Upper lobe of right lung (tissue), 1 donor: ENCODE results near the gene HMCN1. TPM values are rescaled to one million over a fixed set of nuclear protein-coding genes. Genes with fewer than 3 reads are reported as not detected.
A peak's percentile ranks its signal among the peaks of the same experiment; 100 is the strongest.

Experiments used
- ATAC-seq: fragments of 200-7000 bp; cut with Tn5 transposase; one replicate; pipeline ENCODE4 v1.9.1; 2020; ENCODE audit warnings: mild to moderate bottlenecking, moderate library complexity
- DNase-seq: peaks from one replicate; pipeline ENCODE4 v3.0.0-alpha.2; 2020
- H3K27ac ChIP-seq: fragments of 200-600 bp; one replicate; pipeline ENCODE4 v1.8.0; 2022
- H3K27me3 ChIP-seq: fragments of 200-600 bp; one replicate; pipeline ENCODE4 v1.8.0; 2022; ENCODE audit warnings: mild to moderate bottlenecking
- H3K36me3 ChIP-seq: fragments of 200-600 bp; one replicate; pipeline ENCODE4 v1.8.0; 2022
- H3K4me1 ChIP-seq: fragments of 200-600 bp; one replicate; pipeline ENCODE4 v1.8.0; 2022
- H3K4me3 ChIP-seq: fragments of 200-600 bp; one replicate; pipeline ENCODE4 v1.8.0; 2022; ENCODE audit warnings: mild to moderate bottlenecking
- H3K9me3 ChIP-seq: fragments of 200-600 bp; one replicate; pipeline ENCODE4 v1.8.0; 2022
- intact Hi-C: fragments of 100-400 bp; cut with DNase I; formaldehyde crosslinking; loops from one replicate; pipeline ENCODE4 v1.11.0; 2022
- total RNA-seq: library from RNA; stranded (reverse); fragmentation: NEBNext Ultra II Directional; extraction: Animal tissue kit (Norgen Biotek cat#: 25700); gene quantifications from one replicate; pipeline ENCODE4 v1.2.1, GENCODE V29; 2021
- TF ChIP-seq, protein P1 (sequence below): fragments of 200-600 bp; IDR thresholded peaks from one replicate; pipeline ENCODE4 v1.8.0; 2022; ENCODE audit warnings: antibody characterized with exemption
- donor health status: DM: no; HTN: yes; CAD: no; lungs with severe emphysema.

Gene HMCN1
- total RNA-seq, 1 donor from 2014 or later = 45.4 TPM

DNA sequence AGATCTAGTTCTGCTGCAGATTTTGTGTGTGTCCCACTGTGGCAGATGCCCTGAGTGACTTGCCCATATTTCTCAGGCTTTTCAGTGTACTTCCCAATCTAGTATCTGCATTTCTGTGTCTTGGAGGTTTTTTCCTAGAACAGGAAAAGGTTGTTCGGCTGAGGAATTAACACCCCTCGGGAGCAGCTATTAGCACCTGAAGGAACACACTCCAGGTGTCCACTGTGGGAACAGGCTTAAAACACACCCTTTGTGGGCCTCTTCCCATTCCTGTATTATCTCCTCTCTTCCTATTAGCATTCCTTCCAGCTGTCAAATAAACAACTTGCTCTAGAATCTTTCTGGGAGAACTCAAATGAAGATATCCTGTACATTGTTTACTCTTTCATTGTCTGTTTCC, 178.3 kb downstream of the HMCN1 start:
- ATAC-seq (no peak), DNase-seq (no peak)
- H3K27ac ChIP-seq = no peak overlapping the region
- intact Hi-C loops = no loop called here
- no peak overlapping the region for H3K4me3 ChIP-seq
- H3K4me1 ChIP-seq = no peaks in the 10 kb centered on the region
- TF ChIP-seq, protein P1, sequence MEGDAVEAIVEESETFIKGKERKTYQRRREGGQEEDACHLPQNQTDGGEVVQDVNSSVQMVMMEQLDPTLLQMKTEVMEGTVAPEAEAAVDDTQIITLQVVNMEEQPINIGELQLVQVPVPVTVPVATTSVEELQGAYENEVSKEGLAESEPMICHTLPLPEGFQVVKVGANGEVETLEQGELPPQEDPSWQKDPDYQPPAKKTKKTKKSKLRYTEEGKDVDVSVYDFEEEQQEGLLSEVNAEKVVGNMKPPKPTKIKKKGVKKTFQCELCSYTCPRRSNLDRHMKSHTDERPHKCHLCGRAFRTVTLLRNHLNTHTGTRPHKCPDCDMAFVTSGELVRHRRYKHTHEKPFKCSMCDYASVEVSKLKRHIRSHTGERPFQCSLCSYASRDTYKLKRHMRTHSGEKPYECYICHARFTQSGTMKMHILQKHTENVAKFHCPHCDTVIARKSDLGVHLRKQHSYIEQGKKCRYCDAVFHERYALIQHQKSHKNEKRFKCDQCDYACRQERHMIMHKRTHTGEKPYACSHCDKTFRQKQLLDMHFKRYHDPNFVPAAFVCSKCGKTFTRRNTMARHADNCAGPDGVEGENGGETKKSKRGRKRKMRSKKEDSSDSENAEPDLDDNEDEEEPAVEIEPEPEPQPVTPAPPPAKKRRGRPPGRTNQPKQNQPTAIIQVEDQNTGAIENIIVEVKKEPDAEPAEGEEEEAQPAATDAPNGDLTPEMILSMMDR = no peak
- no peaks in the 10 kb centered on the region for H3K9me3 ChIP-seq
- H3K27me3 ChIP-seq = no peaks in the 10 kb centered on the region
- H3K36me3 ChIP-seq = no peaks in the 10 kb centered on the region

- no peak for DNase-seq
- Histone ChIP-seq H3K36me3 (no peaks in the 10 kb centered on the region), H3K9me3 (no peaks in the 10 kb centered on the region), H3K4me3 (no peak overlapping the region), H3K27me3 (no peaks in the 10 kb centered on the region), H3K4me1 (no peaks in the 10 kb centered on the region), H3K27ac (no peak overlapping the region)
- intact Hi-C loops = no loop called here
- no peak for ATAC-seq
- TF ChIP-seq, protein P1 = no peak
Observed at GRCh38 chr1:185914089-185914488, 179.9 kb downstream of the HMCN1 start.

DNA sequence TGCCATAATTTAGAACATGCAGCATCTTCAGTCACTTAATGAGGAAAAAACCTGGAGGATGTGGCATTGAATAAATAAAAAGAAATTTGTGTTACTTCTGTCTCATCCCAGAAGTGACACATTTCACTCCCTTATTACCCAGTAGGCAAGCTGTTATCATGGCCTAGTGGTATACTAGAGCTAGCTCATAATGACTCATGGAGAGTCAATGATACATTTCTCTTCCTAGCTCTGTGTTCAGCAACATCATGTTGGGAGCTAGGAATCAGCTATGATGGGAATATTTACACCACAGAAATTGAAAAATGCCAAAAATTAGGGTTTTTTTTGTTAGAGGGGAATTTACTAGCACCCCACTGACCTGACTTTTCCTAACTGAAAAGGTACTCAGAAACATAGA, 182.7 kb downstream of the HMCN1 start:
- no peaks in the 10 kb centered on the region for H3K27me3 ChIP-seq
- no peak overlapping the region for H3K4me3 ChIP-seq
- H3K27ac ChIP-seq = no peak overlapping the region
- no peaks in the 10 kb centered on the region for H3K36me3 ChIP-seq
- H3K9me3 ChIP-seq = no peaks in the 10 kb centered on the region
- DNase-seq (no peak), ATAC-seq (no peak)
- TF ChIP-seq, protein P1 = no peak
- intact Hi-C loops = no loop called here
- H3K4me1 ChIP-seq = no peaks in the 10 kb centered on the region

DNA sequence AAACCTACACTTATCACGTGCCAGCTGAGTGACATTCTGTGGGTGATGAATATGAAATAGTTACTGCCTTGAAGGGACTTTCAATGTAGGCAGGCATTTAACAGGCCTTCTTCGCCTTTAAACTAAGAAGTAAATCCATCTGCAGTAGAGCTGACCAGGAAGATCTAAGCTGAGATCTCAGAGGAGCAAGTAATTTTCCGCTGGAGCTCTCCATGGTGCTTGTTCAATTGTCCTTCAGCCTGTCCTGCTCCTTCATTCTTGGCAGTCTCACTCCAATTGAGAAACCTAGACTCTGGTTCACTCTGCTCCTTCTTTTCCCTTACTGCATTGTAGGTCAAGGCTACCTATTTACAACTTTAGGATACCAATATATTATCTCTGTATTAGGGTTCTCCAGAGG, 183.5 kb downstream of the HMCN1 start:
- TF ChIP-seq, protein P1 = no peak
- DNase-seq = no peak
- intact Hi-C loops = no loop called here
- no peak overlapping the region for H3K4me3 ChIP-seq
- H3K36me3 ChIP-seq = no peaks in the 10 kb centered on the region
- no peaks in the 10 kb centered on the region for H3K4me1 ChIP-seq
- H3K27me3 ChIP-seq = no peaks in the 10 kb centered on the region
- peak; percentile 78 for ATAC-seq
- no peaks in the 10 kb centered on the region for H3K9me3 ChIP-seq
- no peak overlapping the region for H3K27ac ChIP-seq

DNA sequence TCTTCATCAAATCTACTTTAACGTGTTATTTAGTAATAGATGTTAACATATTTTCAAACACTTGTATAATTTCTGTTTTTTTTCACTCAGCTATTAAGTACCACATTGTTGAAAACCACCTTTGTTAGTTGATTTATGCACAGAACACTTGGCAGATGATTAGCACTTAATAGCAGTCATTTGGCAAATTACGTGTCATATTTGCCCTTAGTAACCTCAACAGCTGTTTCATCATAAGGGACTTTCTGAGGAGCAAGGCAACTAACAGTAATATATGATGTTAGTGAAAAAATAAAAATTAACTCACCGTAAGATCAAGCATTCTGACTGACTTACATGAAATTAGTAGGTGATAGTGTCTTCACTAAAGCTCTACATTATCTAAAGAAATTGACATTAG, 186.4 kb downstream of the HMCN1 start:
- no peaks in the 10 kb centered on the region for H3K27me3 ChIP-seq
- no peaks in the 10 kb centered on the region for H3K4me1 ChIP-seq
- no peak overlapping the region for H3K27ac ChIP-seq
- DNase-seq (no peak), ATAC-seq (no peak)
- no peak overlapping the region for H3K4me3 ChIP-seq
- no peaks in the 10 kb centered on the region for H3K36me3 ChIP-seq
- TF ChIP-seq, protein P1 = no peak
- no peaks in the 10 kb centered on the region for H3K9me3 ChIP-seq
- intact Hi-C loops = no loop called here

GRCh38 chr1:185921636-185922035, 187.4 kb downstream of the HMCN1 start:
- ATAC-seq (no peak), DNase-seq (no peak)
- TF ChIP-seq, protein P1 = no peak
- Histone ChIP-seq H3K4me1 (no peaks in the 10 kb centered on the region), H3K27ac (no peak overlapping the region), H3K4me3 (no peak overlapping the region), H3K9me3 (no peaks in the 10 kb centered on the region), H3K36me3 (no peaks in the 10 kb centered on the region), H3K27me3 (no peaks in the 10 kb centered on the region)
- intact Hi-C loops = no loop called here
